Fibroblast of skin of right biceps (primary cell): ENCODE results near the gene MATN1.
"Not testable (repeated sequence)": the region's sequence is repeated elsewhere in the genome, so short reads cannot be mapped to it uniquely, and the experiment has no call there.

ENCODE experiments used
- DNase-seq: peaks from one replicate; pipeline ENCODE4 v3.0.0-alpha.2; 2013

Gene MATN1, protein sequence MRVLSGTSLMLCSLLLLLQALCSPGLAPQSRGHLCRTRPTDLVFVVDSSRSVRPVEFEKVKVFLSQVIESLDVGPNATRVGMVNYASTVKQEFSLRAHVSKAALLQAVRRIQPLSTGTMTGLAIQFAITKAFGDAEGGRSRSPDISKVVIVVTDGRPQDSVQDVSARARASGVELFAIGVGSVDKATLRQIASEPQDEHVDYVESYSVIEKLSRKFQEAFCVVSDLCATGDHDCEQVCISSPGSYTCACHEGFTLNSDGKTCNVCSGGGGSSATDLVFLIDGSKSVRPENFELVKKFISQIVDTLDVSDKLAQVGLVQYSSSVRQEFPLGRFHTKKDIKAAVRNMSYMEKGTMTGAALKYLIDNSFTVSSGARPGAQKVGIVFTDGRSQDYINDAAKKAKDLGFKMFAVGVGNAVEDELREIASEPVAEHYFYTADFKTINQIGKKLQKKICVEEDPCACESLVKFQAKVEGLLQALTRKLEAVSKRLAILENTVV

DNA sequence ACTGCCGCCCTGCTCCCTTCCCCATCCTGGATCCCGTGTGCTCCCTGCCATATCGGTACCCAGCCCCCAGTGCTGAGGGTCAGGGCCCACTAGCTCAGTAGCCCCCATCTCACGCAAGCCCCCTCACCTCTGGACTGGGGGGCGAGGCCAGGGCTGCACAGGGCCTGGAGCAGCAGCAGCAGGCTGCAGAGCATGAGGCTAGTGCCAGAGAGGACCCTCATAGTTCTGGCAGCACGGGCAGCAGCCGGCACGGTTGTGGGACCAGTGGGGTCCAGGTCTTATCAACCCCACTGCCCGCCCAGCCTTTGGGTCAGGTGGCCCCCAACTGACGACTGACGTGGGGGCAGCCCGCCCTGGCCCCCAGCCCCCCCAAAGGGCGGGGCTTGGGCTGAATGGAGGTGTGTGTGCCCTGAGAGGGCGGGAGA, at the start of gene MATN1:
Gene MATN1 (minus strand): TSS at position 255 of the 425 bp plus-strand sequence. CDS start 34 bp downstream, at position 221.
- no peak for DNase-seq

DNA sequence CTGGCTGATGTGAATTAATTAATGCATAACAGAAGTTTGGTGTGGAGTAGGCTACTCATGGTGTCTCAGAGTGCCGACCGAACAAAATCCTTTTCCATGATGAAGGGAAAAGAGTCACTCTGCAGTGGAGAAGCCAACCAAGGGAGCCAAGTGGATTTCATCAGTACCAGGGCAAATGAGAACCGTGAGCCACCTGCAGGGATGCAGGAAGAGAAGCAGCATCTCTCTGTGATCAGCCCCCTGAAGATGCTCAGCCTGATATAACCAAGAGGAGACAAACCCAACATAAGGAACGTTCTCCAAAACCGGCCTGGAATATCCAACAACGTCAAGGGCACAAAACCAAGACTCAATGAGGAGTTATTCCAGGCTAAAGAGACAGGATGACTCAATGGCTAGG, 47.6 kb upstream of the MATN1 start:
- no peak for DNase-seq

DNA sequence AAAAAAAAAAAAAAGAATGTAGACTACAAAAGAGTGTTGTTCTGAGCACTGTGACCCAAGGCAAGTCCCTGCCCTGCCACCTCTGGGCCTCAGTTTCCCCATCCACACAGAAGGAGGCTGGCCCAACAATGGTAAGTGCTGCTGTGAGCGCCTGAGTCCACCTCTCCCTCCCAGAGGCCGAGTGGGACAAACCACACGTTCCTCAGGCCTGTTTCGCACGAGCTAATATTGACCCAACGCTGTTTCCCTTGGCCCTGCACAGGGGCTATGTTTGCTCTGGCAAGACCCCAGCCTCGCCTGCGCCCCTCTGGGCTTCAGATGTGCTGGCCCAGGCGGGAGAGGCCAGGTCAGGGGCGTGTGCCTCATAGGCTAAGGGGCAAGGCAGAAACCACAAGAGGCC, 46.8 kb upstream of the MATN1 start:
- no peak for DNase-seq

DNA sequence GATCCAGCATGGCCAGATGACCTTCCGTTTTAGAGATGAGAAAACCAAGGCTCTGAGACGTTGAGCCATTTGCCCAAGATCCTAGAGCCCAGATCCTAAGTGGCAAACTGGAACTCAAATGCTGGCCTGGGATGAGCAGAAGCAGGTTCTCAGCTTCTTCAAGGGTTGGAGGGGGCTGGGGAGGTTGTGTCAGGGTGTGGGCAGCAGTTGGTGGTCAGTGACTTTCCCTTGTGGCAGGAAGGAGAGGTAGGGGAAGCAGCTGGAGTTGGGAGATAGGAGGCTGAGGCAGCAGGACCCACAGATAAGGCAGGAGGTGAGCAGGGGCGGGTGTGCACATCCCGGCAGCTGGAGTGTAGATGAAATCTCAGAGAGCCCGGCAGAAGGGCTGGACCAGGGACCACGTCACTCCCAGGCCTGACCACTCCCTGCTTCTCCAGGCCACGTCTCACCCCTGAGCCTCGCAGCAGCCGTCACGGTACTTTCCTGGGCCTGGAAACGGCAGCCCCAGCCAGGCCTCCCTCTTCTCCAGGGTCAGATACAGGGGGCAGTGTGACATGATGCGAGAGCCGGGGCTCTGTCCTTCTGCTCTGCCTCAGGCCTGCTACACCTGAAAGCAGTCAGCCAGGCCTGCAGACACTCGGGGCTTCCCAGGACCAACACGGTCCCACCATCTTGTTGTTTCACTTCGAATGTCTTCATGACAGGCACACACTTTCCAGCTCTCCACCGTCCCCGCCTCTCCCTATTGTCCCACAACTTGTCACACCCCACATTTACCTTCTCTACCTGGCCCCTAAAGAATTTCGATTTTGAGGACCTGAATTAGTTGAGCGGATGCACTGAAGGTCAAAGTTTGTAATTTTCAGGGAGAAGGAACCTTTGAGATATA, 45.7 kb upstream of the MATN1 start:
- no peak for DNase-seq

DNA sequence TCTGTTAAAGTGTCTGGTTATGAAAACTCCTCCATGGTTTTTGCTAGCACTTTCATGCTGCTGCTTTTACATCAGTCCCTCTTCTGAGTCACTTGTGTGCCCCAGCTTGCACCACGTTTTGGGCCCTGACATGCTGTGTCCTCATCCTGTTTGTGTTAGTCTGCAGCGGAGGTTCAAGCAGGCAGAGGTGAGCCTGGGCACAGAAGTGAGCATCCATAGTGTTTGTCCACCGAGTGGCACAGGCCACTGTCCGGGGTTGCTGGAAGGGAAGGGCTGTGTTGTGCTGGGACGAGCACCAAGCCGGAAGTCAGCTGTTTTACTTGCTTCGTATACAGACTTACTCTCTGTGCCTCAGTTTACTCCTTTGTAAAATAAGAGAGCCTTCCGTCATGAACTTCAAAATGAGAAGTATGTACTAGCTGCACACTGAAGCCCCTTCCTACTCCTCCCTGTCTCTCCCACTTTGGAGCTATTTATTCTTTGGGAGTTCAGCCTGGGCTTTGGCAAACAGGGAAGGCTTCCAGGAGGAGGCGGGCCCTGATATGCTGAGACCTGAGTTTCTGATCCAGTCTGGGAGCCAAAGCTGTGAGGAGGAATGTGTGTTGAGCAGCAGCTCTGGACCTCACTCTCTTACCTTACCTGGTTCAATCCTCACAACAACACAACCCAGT, 44.9 kb upstream of the MATN1 start:
- no peak for DNase-seq

DNA sequence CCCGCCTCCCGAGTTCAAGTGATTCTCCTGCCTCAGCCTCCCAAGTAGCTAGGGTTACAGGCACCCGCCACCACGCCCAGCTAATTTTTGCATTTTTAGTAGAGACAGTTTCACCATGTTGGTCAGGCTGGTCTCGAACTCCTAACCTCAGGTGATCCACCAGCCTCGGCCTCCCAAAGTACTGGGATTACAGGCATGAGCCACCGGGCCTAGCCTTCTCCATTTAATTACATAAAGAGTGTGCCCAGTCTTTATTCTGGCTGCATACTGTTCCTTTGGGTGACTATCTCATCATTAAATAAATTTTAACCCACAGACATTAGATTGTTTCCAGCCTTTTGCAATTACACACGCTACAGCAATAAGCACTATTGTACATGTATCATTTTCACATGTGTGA, 43.6 kb upstream of the MATN1 start:
- not testable (repeated sequence) for DNase-seq

DNA sequence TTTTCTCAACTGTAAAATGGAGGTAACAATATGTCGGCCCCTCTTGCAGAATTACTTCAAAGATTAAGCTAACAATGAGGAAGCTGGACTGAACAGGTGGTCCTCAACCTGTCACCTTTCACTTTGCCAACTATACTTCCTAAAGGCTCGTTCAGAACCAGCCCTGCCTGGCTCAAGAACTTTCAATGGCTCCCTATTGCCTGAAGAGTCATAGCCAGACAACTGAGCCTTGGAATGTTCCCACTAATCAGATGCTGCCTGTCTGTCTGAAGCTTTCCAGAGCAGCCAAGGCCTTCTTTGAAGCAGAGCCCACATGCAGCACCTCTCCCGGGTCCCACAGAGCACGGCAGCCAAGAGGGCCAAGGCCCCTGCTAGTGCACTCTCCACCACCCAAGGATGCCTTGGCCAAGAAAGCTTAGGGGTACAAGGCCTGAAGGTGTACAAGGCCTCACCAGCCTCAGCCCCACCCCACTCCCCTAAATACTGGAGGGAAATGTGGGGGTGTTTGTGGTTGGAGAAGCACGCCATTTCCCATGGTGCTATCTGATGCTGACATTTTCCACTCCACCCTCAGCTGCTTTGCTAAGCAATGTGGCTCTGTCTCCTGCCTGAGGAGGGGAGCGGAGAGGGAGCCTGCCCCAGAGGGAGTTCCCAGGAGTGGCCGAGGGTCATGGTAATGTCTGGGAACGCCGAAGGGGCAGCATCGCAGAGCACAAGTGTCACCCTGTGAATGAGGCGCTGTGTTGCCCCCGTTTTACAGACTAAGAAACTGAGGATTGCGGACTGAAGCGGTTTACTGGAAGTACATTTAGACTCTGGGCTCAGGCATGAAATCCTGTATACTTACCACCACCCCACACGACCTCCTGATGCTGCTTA, 42.4 kb upstream of the MATN1 start:
- no peak for DNase-seq

DNA sequence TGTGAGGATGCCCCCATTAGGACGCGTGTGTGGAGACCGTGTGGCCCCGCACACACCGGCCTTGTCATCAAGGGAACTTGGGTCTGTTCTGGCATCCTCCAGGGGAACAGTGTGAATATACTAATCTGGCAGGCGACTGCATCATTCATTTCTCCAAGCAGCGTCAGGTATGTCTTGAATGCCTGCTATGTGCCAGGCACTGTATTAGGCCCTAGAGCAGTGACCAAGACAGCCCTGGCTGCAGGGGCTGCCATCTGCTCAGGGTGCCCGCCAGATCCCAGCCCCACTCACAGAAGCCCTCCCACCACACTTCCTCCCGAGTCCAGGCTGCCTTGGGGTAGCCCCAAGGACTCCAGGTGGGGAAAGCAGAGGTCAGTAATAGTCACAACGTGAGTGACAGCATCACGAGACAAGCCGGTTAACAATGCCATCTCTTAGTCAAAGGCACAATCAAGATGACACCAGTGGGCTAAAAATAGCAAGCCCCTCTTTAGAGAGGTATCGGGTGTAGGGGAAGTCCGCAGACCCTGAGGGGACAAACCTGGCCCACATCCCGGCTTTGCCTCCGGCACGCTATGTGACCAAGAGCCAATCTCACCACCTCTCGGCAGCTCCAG, 41.7 kb upstream of the MATN1 start:
- no peak for DNase-seq

DNA sequence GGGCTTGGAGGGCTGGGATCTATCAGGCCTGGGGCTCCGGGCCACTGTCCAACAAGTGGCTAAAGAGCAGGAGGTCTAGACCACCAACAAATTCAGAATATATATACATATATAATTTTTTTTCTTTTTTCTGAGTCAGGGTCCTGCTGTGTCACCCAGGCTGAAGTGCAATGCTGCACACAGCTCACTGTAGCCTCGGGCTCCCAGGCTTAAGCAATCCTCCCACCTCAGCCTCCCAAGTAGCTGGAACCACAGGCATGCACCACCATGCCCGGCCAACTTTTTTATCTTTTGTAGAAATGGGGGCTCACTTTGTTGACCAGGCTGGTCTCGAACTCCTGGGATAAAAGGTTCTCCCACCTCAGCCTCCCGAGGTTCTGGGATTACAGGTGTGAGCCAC, 41.0 kb upstream of the MATN1 start:
- no peak for DNase-seq

DNA sequence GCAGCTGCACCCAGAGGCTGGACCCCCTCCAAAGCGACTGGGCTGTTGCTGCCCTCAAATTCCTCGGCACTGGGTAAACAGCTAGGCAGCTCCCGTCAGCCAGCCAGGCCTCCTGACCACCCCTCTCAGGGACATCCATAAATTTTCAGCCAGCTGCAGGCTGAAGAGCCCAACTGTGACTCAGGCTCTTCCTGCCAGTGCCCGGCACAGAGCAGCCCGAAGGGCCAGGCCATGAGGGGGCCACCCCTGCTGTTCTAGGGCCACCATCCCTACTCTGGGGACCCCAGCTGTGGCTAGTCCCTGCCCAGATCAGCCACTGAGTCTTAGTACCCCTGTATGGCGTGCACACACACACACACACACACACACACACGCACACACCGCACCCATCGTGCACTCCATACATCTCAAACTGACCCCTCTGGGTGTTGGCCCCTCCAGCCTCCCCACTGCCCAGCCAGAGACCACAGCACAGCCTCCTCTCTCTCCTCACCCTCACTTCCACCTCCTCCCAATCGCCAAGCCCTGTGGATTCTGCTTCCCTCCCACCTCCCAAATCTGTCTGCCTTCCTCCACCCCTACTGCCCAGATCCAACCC, 40.4 kb upstream of the MATN1 start:
- DNase-seq, result no peak

DNA sequence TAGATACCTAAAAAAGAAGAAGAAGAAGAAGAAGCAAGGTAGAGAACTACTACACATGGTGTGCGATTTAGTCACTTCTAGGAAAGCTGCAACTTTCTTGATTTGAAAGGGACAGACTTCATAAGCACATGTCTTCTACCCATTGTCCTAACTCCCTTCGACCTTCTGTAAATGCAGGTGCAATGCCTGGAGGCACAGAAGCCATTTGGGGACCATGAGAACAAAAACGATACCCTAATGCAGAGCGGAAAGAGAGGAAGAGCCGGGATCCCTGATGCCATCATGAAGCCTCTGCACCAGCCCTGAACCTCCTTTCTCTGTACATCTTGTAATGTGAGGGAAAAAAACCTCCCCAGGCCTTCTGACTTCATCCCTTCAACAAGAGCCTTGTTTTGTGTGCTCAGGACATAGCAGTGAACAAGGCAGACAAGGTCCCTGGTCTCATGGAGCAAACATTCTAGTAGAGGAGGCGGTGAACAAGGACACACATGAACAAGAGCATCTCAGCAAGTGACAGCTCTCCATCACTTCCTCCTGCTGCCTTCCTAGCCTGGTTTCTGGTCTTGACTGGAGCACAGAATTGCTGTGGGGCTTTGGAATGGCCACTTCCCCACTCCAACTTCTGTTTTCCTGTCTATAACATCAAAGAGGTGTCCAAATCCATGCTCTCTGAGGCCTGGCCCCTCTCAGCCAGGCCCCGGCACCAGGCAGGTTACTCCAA, 39.7 kb upstream of the MATN1 start:
- no peak for DNase-seq

DNA sequence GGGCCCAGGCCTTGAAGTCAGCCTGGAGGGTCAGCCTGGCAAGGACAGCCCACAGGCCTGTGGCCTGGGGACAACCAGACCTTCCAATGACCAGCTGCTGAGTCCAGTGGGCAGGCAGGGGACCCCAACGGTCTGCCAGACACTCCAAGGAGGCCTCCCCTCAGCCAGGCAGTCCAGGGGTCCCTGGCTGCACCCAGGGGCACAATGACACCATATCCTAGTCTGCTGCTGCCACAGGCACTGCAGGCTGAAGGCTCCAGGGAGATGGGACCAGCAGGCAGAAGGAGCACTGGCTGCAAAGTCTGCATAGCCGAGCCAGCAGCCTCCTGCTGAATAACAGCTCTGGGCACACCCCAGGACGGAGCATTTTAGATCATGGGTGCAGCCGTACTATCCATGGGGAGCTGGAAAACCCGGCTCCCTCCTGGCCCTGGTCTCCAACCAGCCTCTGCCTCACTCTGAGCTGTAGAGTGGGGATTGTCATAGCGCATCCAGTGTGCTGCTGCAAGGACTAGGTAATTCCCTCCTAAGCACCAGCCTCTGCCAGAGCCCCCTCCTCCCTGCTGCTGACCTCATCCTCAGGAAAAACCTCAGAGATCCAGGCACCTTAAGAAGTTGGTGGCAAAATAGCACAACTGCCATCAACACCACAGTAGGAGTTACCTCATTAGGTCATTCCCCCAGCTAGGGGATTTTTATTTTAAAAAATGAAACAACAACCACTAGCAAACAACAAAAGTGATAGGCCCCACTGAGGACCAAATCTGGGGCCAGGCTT, 39.0 kb upstream of the MATN1 start:
- no peak for DNase-seq

DNA sequence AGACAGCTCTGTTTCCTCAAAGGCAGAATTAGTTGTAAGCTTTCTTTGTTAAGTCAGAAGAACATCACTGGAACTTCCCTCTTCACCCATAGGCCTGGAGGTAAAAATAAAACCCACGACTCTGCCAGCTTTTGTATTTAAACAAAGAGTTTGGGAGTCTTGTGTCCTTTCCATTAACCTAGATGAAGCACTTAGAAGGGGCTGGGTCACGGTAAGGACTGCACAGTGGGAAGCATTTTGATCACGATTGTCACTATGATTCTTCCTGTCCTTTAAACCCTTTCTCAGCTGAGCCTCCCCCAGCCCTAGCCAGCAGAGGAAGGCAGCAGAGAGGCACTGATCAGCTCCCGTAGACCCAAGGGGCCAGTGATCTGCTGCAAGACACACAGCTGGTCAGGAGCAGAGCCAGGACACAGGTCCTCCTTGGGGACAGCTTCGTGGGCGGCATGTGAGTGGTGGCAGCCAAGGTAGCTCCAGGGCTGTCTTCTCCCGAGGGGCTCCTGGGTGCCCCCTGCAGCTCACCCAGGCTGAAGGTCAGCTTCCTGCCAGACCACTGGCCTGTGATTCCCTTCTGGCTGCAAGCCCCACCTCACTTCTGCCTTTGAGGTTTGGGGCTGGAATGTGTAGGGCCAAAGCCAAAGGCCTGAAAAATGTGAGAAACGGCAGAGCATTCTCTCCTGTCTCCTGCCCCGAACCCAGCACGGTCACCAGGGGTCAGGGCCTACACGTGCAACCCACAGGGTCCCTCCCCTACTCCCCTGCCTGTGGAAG, 38.2 kb upstream of the MATN1 start:
- no peak for DNase-seq

DNA sequence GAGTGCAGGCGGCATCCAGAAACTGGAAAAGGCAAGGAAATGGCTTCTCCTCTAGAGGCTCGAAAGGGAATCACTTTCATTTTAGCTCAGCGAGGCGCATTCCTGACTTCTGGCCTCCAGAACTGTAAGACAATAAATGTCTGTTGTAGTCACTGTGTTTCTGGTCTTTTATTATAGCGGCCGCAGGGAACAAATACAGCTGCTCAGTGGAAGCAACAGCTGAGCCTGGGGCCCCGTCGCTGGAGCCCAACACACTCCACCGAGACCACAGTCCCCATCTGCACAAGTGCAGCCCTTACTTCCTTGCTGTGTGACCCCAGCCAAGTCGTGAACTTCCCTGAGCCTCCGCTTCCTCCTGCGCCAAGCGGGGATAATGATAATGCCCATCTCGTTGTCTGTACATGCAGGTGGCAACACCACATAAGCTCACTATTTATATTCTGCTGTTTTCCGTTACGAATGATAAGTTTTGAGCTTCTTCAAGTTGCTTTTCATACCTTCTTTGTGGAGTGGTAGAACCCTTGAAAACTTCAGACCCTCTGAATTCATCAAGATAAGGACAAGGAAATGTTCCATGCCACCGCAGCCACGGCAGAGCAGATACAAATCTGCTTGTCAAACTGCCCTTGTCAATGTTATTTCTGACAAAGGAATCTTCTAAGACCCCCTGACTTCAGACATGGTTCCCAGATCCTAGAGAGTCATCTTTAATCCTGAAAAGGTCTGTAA, 37.4 kb upstream of the MATN1 start:
- no peak for DNase-seq

DNA sequence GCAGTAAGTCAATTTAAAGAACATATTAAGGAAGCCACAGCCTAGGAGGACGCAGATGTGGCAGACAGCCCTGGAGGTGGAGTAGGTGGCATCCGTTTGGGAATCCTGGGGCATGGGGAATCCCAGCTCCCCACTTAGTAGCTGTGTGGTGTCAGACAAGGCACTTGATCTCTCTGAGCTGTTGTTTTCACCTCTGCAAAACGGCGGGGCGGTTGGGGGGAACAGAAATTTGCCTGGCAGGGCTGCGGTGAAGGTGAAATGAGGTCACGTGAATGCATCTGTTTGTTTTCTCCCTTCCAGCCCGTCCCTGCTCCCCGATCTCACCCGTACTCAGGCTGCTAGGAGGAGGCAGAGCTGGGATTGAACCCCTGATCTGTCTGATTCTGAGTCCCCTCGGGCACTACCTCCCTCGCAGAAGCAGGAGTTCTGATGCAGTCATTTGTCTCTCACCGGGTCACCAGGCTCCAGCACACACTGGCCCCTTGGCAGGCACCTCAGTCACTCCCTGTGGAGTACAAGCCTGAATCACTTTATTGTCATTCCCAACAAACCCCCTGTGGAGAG, 36.4 kb upstream of the MATN1 start:
- no peak for DNase-seq

DNA sequence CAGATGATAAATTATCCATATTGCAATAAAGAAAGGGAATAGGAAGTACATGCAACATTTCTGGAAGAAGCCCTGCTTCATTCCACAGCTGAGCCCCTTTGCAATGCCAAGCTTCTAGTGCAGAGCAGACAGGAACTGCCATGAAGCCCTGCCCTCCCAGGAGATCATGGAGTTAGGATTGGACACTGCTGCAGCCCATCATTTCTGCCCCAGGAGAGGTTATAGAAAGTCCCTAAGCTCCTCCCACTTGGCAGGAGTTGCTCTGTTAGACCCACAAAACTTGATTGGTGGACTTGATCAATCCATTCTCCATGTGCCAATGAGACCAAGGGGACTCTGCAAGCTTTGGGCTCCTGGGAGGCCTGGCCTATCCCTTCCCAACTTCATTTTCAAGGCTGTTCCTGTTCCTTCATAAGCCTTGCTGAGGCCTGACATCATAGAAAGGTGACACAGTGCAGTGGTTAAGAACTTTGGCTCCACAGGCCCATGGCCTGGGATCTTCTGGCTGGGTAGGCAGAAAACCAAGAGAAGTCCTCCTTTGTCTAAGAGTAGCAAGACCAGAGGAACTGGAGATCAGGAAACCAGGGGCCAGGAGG, 35.5 kb upstream of the MATN1 start:
- DNase-seq, result peak; percentile 41

DNA sequence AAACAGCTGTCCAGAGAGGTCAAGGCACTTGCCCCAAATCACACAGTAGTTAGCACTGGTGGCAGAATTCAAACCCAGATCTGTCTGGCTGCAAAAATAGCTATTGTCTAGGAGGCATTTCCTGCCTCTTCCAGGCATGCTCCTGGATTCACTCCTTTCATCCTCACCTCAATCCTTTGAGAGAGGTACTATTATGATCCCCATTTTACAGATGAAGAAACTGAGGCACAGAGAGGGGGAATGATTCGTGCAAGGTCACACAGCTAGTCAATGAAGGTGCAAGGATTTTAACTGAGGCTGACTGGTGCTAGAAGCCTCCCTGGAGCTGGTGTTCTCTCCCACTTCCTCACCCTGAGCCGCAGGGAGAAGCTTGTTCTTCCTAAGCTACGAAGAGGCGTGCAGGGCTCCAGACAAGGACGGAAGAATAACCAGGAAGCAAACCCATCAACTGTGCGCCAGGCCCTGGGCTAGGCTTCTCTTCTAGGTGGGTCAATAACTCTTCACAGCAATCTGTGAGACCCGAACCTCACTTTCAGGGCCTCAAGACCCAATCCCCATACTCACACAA, 34.8 kb upstream of the MATN1 start:
- DNase-seq, result no peak
